Activated naive CD4-positive, alpha-beta T cell treated with anti-CD3 and anti-CD28 coated beads, Interleukin-2, amount 50 U/mL, for 72 hours (primary cell): ENCODE measurements around the gene VTI1B. TPM values are rescaled to one million over a fixed set of nuclear protein-coding genes. Genes with fewer than 3 reads are reported as not detected.
"Not testable (repeated sequence)": the region's sequence is repeated elsewhere in the genome, so short reads cannot be mapped to it uniquely, and the experiment has no call there.

Experiments
- ATAC-seq, 2 donors: fragments of 150-1000 bp; cut with Tn5 transposase; 2 replicates each; pipeline ENCODE4 v1.10.0; 2021; ENCODE audit warnings: mild to moderate bottlenecking in 2 of 2, moderate library complexity in 2 of 2
- DNase-seq, 2 donors: peaks; one replicate each; pipeline ENCODE4 v3.0.0; 2021 to 2022; ENCODE audit warnings: low spot score in 2 of 2
- H3K27ac Mint-ChIP-seq, 2 donors: one replicate each; pipeline ENCODE4 v1.8.0; 2022; ENCODE audit warnings: mild to moderate bottlenecking in 2 of 2, mixed read lengths in 2 of 2
- H3K36me3 Mint-ChIP-seq, 2 donors: one replicate each; pipeline ENCODE4 v1.8.0; 2022; ENCODE audit warnings: mixed read lengths in 2 of 2
- H3K9me3 Mint-ChIP-seq, 2 donors: one replicate each; pipeline ENCODE4 v1.8.0; 2022; ENCODE audit warnings: mixed read lengths in 2 of 2
- total RNA-seq, 2 donors: library from RNA; stranded (reverse); gene quantifications; one replicate each; pipeline ENCODE4 v1.2.3, GENCODE V29; 2022

The VTI1B gene, protein sequence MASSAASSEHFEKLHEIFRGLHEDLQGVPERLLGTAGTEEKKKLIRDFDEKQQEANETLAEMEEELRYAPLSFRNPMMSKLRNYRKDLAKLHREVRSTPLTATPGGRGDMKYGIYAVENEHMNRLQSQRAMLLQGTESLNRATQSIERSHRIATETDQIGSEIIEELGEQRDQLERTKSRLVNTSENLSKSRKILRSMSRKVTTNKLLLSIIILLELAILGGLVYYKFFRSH
- 10 to 100 TPM; 24.7 to 71.1 TPM for total RNA-seq

DNA sequence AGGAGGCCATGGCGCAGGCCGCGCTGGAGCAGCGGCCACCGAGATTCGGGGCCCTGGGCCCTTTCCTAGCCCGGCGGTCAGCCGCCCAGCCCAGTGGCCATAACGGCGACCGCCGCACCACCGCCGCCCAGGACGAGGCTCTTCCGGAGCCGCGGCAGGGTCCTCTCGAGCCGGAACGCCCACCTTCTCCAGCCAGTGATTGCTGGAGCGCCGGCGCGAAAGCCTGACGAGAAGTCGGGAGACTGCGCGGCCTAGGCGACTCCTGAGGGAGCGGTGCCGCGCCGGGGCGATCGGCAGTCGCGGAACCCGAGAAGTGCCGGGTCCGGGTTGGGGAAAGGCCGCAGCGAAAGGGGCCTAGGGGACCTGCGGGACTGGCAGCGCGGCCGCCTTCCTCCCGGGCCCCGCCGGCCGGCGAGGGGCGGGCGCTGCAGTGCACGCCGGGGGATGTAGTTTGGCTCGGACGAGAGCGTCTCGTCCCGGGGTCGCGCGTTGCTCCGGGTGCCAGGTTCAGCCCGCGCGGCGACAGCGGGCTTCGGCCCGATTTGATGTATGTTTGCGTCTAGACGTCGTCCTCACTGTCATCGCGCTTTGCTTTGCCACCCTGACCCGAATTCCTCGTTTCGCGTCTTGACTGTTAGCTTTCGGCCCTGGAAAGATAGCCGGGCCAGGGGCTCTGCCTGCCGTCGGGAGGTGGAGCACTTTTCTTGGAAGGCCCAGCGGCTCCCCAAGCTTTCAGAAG lies at the start of gene VTI1B:
VTI1B (minus strand) TSS at position 153 of the 739 bp plus-strand sequence; CDS start at position 10, 143 bp downstream.
- no peaks in the 10 kb centered on the region for H3K9me3 Mint-ChIP-seq
- ATAC-seq = peak; percentile 80 to 95
- peak; percentile 70 to 76 for DNase-seq
- peaks cover 0 to 4% of the 10 kb centered on the region in 2 donors for H3K36me3 Mint-ChIP-seq
- H3K27ac Mint-ChIP-seq = peak within 1 kb of the TSS; percentile 78 to 96

DNA sequence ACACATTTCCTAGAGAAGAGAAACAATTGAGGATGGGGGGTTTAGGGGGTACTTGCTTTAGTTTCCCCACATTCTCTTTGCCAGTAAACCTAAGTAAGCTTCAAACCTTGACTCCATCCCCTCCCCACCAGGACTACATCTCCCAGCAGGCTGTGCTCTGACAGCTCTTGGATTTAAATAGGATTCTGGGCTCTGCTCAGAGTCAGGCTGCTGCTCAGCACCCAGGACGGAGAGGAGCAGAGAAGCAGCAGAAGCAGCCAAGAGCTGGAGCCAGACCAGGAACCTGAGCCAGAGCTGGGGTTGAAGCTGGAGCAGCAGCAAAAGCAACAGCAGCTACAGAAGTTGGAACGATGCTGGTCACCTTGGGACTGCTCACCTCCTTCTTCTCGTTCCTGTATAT lies 47.9 kb upstream of the VTI1B start:
- H3K27ac Mint-ChIP-seq = no peak overlapping the region
- DNase-seq (no peak), ATAC-seq (no peak)
- peaks cover 0 to 6% of the 10 kb centered on the region in 2 donors for H3K36me3 Mint-ChIP-seq
- H3K9me3 Mint-ChIP-seq = no peaks in the 10 kb centered on the region

DNA sequence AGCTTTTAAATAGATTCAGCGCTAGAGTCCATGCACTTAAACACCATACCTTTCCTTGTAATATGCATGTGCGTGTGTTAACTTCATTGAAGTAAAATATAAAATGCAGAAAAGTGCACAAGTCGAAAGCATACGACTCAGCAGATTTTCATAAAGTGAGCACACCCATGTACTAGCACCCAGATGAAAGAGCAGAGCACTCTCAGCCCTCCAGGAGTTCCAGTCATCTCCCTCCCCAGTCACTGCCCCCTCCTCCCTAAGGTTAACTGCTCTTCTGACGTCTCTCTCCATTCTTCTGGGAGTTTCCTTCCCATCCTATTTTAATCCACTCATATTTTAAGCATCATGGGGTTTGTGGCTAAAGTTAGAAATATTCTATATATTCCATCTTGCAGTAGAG lies 47.4 kb upstream of the VTI1B start:
- DNase-seq (no peak), ATAC-seq (no peak)
- peaks cover 0 to 6% of the 10 kb centered on the region in 2 donors for H3K36me3 Mint-ChIP-seq
- H3K9me3 Mint-ChIP-seq = no peaks in the 10 kb centered on the region
- no peak overlapping the region for H3K27ac Mint-ChIP-seq

DNA sequence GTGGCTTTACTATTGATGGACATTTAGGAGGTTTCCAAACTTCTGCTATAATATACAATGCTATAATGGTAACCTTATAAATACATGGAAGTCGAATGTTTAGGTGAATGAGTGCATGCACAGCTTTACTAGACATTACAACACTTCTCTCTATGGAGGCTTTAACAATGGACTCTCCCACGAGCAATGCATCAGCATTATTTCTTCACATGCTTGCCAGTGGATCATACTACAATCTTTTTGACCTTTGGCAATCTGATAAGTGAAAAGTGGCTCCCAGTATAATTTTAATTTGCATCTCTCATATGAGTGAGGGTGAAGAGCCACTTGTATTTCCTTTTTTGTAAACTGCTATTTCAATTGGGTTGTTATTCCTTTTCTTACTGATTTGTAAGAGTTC lies 45.4 kb upstream of the VTI1B start:
- H3K9me3 Mint-ChIP-seq = no peaks in the 10 kb centered on the region
- ATAC-seq (no peak), DNase-seq (no peak)
- H3K36me3 Mint-ChIP-seq = peaks cover 0 to 6% of the 10 kb centered on the region in 2 donors
- no peak overlapping the region for H3K27ac Mint-ChIP-seq

DNA sequence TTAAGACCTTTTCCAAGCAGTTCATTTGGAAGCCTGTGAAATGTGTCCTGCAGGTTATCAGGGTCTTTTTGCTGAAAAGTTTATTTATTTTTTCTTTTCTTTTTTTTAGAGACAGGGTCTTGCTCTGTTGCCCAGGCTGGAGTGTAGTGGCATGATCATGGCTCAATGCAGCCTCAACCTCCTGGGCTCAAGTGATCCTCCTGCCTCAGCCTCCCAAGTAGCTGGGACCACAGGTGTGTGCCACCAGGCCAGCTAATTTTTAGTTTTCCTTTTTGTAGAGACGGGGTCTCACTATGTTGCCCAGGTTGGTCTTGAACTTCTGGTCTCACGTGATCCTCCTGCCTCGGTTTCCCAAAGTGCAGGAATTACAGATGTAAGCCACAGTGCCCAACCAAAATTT lies 45.0 kb upstream of the VTI1B start:
- H3K9me3 Mint-ChIP-seq, H3K36me3 Mint-ChIP-seq, DNase-seq, H3K27ac Mint-ChIP-seq, ATAC-seq: not testable (repeated sequence)

DNA sequence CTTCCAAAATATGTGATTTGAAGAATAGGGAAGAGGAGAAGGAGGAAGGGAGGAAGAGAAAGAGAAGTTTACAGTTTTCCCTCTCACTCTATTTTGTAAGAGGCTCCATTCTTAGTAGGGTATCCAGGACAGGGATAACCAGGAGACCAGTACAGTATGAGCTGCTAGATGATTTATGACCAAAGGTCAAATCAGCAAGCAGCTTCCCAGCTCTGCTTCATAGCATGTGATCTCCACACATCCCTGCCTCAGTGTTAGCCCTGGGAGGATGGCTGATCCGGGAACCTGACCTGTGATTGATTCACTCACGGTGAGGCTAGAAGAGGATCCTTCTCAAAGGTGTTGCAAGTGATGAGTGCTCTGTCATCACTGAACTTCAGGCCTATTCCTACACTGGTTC lies 43.8 kb upstream of the VTI1B start:
- DNase-seq (no peak), ATAC-seq (no peak)
- Mint-ChIP-seq H3K27ac (no peak overlapping the region), H3K36me3 (peaks cover 0 to 6% of the 10 kb centered on the region in 2 donors), H3K9me3 (no peaks in the 10 kb centered on the region)

DNA sequence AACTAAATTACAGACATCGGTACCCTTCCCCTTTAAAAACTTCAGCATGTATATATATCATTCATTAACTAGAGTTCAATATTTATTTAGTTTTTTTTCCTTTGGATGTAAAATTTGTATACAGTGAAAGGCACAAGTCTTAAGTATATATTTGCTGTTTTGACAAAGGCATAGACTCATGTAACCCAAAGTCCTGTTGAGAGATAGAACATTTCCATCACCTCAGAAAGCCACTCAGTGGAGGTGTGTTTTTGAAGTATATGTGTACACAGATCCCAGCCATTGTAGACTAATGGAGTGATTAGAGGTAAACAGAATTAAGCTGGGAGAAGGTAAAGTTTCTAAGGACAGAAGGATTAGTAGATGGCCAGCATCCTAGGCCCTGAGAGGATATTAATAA lies 42.6 kb upstream of the VTI1B start:
- ATAC-seq (no peak), DNase-seq (no peak)
- Mint-ChIP-seq H3K27ac (no peak overlapping the region), H3K9me3 (no peaks in the 10 kb centered on the region), H3K36me3 (no peaks in the 10 kb centered on the region)

DNA sequence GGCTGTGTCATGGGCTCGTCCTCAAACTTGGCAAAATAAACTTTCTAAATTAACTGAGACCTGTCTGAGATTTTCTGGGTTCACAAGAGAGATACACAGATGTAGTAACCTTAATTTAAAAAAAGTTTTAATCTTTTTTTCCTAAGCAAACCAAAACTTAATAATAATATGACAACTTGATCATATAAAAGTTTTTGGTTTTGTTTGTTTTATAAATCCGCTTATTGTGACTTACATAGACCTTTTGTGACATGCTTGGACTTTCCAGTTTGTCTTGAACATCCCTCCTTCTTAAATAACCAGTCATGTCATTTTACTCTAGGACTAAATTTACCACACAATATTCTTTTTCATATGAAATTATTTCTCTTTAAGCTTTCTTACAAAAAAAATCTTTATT lies 35.8 kb upstream of the VTI1B start:
- DNase-seq = no peak
- peaks cover 0 to 13% of the 10 kb centered on the region in 2 donors for H3K36me3 Mint-ChIP-seq
- H3K9me3 Mint-ChIP-seq = peaks cover 0 to 8% of the 10 kb centered on the region in 2 donors
- H3K27ac Mint-ChIP-seq = no peak overlapping the region
- no peak for ATAC-seq

DNA sequence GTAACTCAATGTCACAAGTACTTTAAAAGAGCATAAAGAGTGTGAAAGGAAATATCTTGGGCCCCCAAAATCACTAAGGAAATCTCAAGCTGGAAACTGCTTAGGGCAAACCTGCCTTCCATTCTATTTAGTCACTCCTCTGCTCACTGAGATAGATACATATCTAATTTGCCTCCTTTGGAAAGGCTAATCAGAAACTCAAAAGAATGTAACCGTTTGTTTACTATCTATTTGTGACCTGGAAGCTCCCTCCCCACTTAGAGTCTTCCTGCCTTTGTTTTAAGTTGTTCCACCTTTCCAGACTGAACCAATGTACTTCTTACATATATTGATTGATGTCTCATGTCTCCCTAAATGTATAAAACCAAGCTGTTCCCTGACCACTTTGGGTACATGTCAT lies 35.4 kb upstream of the VTI1B start:
- not testable (repeated sequence) for H3K27ac Mint-ChIP-seq, H3K9me3 Mint-ChIP-seq, ATAC-seq, DNase-seq
- peaks cover 0 to 13% of the 10 kb centered on the region in 2 donors for H3K36me3 Mint-ChIP-seq

DNA sequence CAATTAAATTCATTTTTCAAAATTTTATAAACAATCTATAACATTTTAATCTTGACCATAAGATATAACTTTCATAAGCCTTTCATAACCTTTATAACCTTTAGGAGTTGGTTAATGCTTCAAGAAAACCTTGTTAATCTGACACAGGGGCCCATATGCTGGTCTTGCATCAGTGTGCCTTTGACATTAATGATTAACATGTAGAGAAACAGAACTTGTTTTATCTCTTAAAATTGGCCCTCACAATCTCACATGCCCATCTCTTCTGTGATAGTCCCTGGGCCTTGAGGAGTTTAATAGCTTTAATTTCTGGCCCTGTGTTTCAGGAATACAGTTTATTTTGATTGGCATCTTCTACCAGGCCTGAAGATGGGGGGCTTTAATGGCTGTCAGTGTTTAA lies 34.9 kb upstream of the VTI1B start:
- peaks cover 0 to 13% of the 10 kb centered on the region in 2 donors for H3K36me3 Mint-ChIP-seq
- H3K9me3 Mint-ChIP-seq, ATAC-seq, H3K27ac Mint-ChIP-seq, DNase-seq: not testable (repeated sequence)

DNA sequence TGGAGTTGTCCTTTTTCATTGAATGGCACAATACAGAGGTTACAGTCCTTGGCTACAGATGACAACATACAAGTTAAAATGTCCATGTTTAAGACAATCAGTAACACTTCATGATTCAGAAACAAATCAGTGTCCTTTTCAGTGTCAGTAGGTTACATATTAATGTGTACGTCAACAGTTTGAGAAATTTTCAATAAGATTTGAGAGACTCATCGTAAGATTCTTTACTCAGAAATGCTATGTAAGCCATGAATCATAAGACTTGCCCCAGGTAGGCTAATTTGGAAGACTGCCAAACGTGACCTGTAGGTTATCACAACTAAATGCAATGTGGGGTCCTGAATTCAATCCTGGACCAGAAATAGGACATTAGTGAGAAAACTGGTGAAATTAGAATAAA lies 30.8 kb upstream of the VTI1B start:
- DNase-seq (no peak), ATAC-seq (no peak)
- Mint-ChIP-seq H3K9me3 (peaks cover 0 to 4% of the 10 kb centered on the region in 2 donors), H3K36me3 (peaks cover 0 to 7% of the 10 kb centered on the region in 2 donors), H3K27ac (no peak overlapping the region)

DNA sequence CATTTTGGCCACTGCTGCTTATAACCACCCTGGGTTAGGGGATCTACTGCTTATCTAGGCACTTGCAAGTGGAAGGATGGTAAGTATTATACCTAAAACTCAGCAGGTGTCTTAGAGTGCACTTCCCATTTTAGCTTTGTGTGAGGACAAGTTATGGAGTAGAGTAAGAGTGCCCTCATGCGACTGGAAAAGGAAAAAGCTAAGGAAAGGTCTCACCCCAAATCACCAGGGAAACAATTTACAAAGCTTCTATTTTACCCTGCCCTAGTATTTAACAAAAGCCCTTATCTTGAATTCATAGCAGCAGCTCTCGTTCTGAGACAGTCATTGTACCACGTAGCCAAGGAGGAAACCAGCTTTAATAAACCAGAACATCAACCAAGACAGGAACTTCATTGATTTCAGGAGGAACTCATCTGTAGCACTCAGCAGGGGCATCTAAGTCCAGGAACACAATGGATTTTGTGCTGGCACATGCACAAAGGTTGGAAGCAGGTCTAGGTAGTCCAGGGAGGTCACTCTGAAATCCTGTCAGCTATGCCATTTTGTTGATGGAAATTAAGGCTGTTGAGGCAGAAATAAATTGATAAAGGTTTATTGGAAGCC lies 30.2 kb upstream of the VTI1B start:
- peak; percentile 80 for ATAC-seq
- H3K36me3 Mint-ChIP-seq = peaks cover 0 to 1% of the 10 kb centered on the region in 2 donors
- DNase-seq = peak in 1 of 2 donors; percentile 25
- no peak overlapping the region for H3K27ac Mint-ChIP-seq
- no peaks in the 10 kb centered on the region for H3K9me3 Mint-ChIP-seq

DNA sequence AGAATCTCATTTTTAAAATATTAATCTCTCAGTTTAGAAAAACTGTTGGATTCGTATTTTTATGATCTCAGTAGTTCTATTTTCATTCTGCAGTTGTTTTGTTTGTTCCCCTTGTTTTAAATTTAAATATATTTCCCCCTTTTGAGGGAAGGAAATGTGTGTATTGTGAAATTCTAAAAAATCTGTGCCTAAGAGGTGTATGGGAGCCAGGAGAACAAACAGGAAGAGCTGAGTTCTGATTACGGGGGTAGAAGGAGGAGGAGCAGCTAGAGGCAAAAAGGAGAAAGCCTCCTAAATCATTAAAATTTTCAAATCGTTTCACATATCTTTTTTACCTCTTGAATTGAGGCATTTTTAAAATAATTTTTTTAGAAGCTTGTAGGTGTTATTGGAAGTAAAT lies 29.6 kb upstream of the VTI1B start:
- no peaks in the 10 kb centered on the region for H3K36me3 Mint-ChIP-seq
- no peaks in the 10 kb centered on the region for H3K9me3 Mint-ChIP-seq
- DNase-seq (no peak), ATAC-seq (no peak)
- no peak overlapping the region for H3K27ac Mint-ChIP-seq

DNA sequence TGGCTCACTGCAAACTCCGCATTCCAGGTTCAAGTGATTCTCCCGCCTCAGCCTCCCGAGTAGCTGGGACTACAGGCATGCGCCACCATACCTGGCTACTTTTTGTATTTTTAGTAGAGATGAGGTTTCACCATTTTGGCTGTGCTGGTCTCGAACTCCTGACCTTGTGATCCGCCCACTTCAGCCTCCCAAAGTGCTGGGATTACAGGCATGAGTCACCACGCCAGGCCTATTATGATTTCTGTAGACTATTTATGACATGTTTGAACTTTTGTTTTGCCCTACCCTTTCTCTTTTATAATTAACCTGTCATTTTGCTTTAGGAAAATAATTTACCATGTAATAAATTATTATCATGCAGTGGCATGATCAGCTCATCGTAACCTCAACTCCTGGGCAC lies 27.1 kb upstream of the VTI1B start, which contains the start of gene RDH12:
RDH12 (plus strand) TSS at position 395 of the 400 bp plus-strand sequence. CDS start 20,757 bp downstream, outside the sequence.
- ATAC-seq, H3K27ac Mint-ChIP-seq, DNase-seq, H3K9me3 Mint-ChIP-seq, H3K36me3 Mint-ChIP-seq: not testable (repeated sequence)

DNA sequence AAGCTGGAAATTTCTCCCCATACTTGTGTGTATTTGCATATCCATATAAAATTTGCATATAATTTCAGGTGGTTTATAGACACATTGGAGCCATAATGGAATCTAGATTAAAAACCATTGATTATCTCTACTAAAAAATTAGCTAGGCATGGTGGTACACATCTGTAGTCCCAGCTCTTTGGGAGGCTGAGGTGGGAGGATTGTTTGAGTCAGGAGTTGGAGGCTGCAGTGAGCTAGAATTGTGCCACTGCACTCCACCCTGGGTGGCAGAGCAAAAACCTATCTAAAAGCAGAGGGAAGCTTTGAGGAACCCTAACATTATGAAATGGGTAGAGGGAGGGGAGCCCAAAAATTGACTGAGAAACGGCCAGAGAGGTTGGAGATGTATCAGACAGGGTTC lies 23.7 kb upstream of the VTI1B start:
- DNase-seq = no peak
- H3K9me3 Mint-ChIP-seq = no peaks in the 10 kb centered on the region
- no peak overlapping the region for H3K27ac Mint-ChIP-seq
- no peak for ATAC-seq
- no peaks in the 10 kb centered on the region for H3K36me3 Mint-ChIP-seq

DNA sequence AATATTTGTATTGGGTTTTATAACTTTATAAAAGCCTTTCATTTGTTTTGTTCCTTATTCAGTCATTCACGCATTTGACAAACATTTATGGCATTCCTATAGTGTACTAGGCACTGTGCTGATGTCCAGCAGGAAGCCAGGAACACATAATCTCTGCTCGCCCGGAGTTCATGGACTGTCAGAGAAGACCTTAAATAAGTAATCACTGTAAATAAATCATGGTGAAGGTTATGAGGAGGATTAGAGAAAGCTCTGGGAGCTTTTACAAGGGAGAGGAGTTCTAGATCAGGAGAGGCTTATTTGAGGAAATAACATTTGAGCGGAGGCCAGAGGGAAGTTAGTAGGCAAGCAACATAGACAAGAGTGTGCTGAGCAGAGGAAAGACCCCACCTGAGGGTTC lies 22.6 kb upstream of the VTI1B start:
- DNase-seq = no peak
- H3K36me3 Mint-ChIP-seq = peaks cover 0 to 5% of the 10 kb centered on the region in 2 donors
- ATAC-seq = no peak
- no peaks in the 10 kb centered on the region for H3K9me3 Mint-ChIP-seq
- peak overlapping the region in 1 of 2 donors; percentile 93 for H3K27ac Mint-ChIP-seq

DNA sequence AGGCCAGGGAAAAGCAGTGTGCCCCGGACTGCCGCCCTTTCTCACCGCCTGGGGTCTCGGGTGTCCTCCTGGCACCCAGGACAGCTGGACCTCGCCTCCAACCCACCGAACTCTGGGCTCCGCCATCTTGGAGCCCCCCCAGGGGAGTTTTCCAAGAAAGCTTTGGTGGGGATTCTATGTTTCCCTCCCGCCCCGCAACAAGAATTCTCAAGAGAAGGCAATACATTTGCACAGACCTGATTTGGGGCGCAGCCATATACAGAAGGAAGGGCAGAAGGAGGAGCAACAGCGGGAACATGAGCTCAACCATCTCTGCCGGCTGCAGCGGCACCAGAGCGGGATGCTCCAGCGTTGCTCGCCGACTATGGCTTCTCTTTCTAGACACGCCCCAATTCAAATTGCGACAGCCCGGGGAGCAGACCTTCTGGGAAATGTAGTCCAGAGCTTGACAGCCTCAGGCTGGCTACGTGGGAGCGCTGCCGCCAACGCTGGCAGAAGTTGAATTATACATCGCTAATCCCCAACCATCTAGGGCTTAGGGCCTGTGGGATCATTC lies 21.0 kb upstream of the VTI1B start, which contains the start of gene RDH11:
RDH11 (minus strand) TSS at position 371 of the 556 bp plus-strand sequence; CDS start at position 310, 61 bp downstream.
- Mint-ChIP-seq H3K36me3 (peaks cover under 1 to 14% of the 10 kb centered on the region in 2 donors), H3K9me3 (no peaks in the 10 kb centered on the region), H3K27ac (peak within 1 kb of the TSS; percentile 93 to 96)
- ATAC-seq (peak; percentile 78 to 86), DNase-seq (peak; percentile 78 to 82)
